Stimulated activated naive CD8-positive, alpha-beta T cell treated with anti-CD3 and anti-CD28 coated beads, Interleukin-15, amount 100 ng/mL, for 72 hours (primary cell): ENCODE data around the gene CHST11.
"Not testable (repeated sequence)": the region's sequence is repeated elsewhere in the genome, so short reads cannot be mapped to it uniquely, and the experiment has no call there.

Source experiments
- ATAC-seq: fragments of 150-1000 bp; cut with Tn5 transposase; 2 replicates; pipeline ENCODE4 v1.10.0; 2021; ENCODE audit warnings: mild to moderate bottlenecking, moderate library complexity
- DNase-seq, 2 donors: peaks; one replicate each; pipeline ENCODE4 v3.0.0; 2021 to 2022
- H3K27ac Mint-ChIP-seq, 2 donors: one replicate each; pipeline ENCODE4 v1.8.0; 2022; ENCODE audit warnings: mild to moderate bottlenecking in 2 of 2, mixed read lengths in 2 of 2, moderate library complexity in 2 of 2
- H3K27me3 Mint-ChIP-seq: one replicate; pipeline ENCODE4 v1.8.0; 2022; ENCODE audit warnings: mixed read lengths
- H3K4me1 Mint-ChIP-seq: one replicate; pipeline ENCODE4 v1.8.0; 2022; ENCODE audit warnings: mild to moderate bottlenecking, mixed read lengths
- H3K4me3 Mint-ChIP-seq, 2 donors: one replicate each; pipeline ENCODE4 v1.8.0; 2022; ENCODE audit warnings: mild to moderate bottlenecking in 2 of 2, mixed read lengths in 2 of 2, moderate library complexity in 1 of 2
- H3K9me3 Mint-ChIP-seq, 2 donors: one replicate each; pipeline ENCODE4 v1.8.0; 2022; ENCODE audit warnings: mixed read lengths in 2 of 2

CHST11 gene

GRCh38 chr12:104602896-104603295, 146.1 kb downstream of the CHST11 start:
- ATAC-seq (no peak), DNase-seq (no peak)
- peaks cover 26% of the 10 kb centered on the region for H3K4me1 Mint-ChIP-seq
- no peaks in the 10 kb centered on the region for H3K27me3 Mint-ChIP-seq
- no peaks in the 10 kb centered on the region for H3K9me3 Mint-ChIP-seq
- H3K27ac Mint-ChIP-seq: no peak overlapping the region
- H3K4me3 Mint-ChIP-seq: no peak overlapping the region

DNA sequence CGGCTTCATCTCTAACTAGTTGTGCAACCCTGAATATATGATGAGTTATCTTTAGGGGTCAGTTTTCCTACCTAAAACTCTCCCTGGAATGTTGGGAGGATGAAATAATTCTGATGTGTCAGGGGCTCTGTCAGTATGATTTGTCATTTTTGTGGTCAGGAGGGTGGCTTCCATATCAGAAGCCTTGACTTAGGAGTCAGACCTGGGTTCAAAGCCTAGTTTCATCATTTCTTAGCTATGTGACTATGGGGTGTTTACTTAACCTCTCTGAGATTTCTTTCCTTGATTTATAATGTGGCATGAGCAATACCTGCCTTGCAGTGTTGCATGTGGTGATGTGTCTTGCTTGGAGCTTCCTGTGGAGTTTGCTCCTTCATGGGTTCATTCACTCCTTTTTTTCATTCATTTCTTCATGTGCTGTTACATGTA, 146.8 kb downstream of the CHST11 start:
- Mint-ChIP-seq H3K27ac (no peak overlapping the region), H3K4me1 (peaks cover 26% of the 10 kb centered on the region), H3K9me3 (no peaks in the 10 kb centered on the region), H3K27me3 (no peaks in the 10 kb centered on the region), H3K4me3 (no peak overlapping the region)
- ATAC-seq (peak; percentile 24), DNase-seq (no peak)

- ATAC-seq: peak; percentile 61
- H3K4me1 Mint-ChIP-seq: peaks cover 26% of the 10 kb centered on the region
- H3K27ac Mint-ChIP-seq: peak overlapping the region in 1 of 2 donors; percentile 14
Measured at GRCh38 chr12:104604070-104604994, 147.6 kb downstream of the CHST11 start.

GRCh38 chr12:104604995-104605675, 148.4 kb downstream of the CHST11 start:
- ATAC-seq: no peak
- peaks cover 26% of the 10 kb centered on the region for H3K4me1 Mint-ChIP-seq

More at GRCh38 chr12:104604070-104604994, 147.6 kb downstream of the CHST11 start:
- Mint-ChIP-seq H3K27me3 (no peaks in the 10 kb centered on the region), H3K9me3 (no peaks in the 10 kb centered on the region), H3K4me3 (no peak overlapping the region)
- DNase-seq: no peak

GRCh38 chr12:104605685-104606084, 148.9 kb downstream of the CHST11 start:
- peaks cover 26% of the 10 kb centered on the region for H3K4me1 Mint-ChIP-seq

More at GRCh38 chr12:104604995-104605675, 148.4 kb downstream of the CHST11 start:
- Mint-ChIP-seq H3K27me3 (no peaks in the 10 kb centered on the region), H3K9me3 (no peaks in the 10 kb centered on the region), H3K4me3 (no peak overlapping the region), H3K27ac (no peak overlapping the region)
- DNase-seq: no peak

DNA sequence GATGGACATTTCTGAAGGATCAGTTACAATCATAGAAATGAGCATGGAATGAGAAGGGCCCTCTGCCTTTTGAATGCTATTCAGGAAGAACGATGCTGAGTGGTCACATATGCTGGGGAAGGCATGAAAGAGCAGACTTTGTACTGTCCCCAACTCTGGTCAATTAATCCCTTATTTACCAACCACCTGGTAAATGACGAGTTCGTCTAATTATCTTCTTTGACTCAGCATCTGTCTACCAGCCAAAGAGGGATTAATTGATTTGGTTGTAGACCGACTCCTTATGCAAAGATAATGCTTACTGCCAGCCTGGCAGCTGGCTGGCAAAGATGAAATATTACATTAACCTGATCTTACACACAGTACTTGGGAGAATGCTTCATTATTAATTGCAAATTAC, 152.2 kb downstream of the CHST11 start:
- no peak for ATAC-seq
- DNase-seq: no peak
- Mint-ChIP-seq H3K9me3 (no peaks in the 10 kb centered on the region), H3K27me3 (no peaks in the 10 kb centered on the region), H3K4me1 (peaks cover 27% of the 10 kb centered on the region), H3K4me3 (no peak overlapping the region), H3K27ac (no peak overlapping the region)

More at GRCh38 chr12:104605685-104606084, 148.9 kb downstream of the CHST11 start:
- DNase-seq (no peak), ATAC-seq (no peak)
- Mint-ChIP-seq H3K27me3 (no peaks in the 10 kb centered on the region), H3K9me3 (no peaks in the 10 kb centered on the region), H3K27ac (no peak overlapping the region), H3K4me3 (no peak overlapping the region)

- peaks cover 23% of the 10 kb centered on the region for H3K4me1 Mint-ChIP-seq
- no peak overlapping the region for H3K4me3 Mint-ChIP-seq
- H3K9me3 Mint-ChIP-seq: no peaks in the 10 kb centered on the region
- ATAC-seq: no peak
- no peak for DNase-seq
- H3K27ac Mint-ChIP-seq: no peak overlapping the region
- no peaks in the 10 kb centered on the region for H3K27me3 Mint-ChIP-seq
Measured at GRCh38 chr12:104609445-104609844, 152.7 kb downstream of the CHST11 start.

DNA sequence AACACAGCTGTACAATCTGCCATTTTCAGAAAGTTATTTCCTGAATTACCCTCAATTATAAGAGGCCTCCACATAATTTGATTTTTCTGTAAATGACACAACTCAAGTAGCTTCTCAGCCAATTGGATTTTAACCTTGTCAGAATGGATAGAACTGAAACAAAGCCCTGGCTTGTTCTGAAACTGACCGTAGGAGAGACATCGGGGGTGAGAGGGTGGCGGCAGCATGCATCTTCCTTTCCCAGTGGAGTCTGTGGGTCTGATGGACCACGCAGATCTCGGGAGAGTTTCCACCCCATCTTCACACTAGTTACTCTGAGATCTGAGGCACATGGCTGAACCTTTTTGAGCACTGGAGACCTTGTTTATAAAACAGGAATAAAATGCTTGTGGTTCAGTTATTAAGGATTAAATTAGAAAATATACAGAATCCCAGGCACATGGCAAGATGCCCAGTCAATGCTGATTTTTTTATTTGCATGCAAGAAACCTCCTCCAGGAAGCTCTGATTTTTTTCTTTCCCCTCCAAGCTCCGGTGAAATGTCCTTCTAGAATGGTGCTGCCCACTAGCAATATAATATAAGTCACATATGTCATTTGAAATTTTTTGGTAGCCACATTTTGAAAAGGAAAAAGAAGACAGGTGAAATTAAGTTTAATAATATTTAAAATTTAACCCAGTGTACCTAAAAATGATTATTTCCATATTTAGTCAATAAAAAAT, 153.9 kb downstream of the CHST11 start:
- DNase-seq (no peak), ATAC-seq (no peak)
- Mint-ChIP-seq H3K27me3 (no peaks in the 10 kb centered on the region), H3K4me1 (peaks cover 17% of the 10 kb centered on the region), H3K27ac (no peak overlapping the region), H3K9me3 (no peaks in the 10 kb centered on the region), H3K4me3 (no peak overlapping the region)

DNA sequence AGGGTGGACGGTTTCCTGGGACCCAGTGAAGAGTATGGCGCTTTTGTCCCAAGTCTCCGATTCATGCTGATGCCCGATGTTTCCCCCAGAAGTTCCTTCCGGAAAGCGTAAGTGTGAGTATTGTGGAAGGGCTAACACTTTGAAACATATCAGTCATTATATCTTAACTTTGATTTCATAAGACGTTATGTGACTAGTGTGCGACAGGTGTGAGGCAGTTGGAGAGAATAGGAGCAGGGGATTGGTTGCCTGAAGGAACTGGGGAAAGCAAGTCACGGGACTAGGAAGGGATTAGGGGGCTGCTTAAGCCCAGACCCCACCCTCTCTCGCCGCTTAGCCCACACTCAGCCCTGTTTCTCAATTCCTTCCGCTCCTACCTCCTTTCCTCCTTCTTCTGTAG, 154.9 kb downstream of the CHST11 start:
- no peak for ATAC-seq
- Mint-ChIP-seq H3K9me3 (no peaks in the 10 kb centered on the region), H3K4me3 (no peak overlapping the region), H3K27me3 (no peaks in the 10 kb centered on the region), H3K27ac (peak overlapping the region in 1 of 2 donors; percentile 62), H3K4me1 (peaks cover 17% of the 10 kb centered on the region)
- DNase-seq: no peak

DNA sequence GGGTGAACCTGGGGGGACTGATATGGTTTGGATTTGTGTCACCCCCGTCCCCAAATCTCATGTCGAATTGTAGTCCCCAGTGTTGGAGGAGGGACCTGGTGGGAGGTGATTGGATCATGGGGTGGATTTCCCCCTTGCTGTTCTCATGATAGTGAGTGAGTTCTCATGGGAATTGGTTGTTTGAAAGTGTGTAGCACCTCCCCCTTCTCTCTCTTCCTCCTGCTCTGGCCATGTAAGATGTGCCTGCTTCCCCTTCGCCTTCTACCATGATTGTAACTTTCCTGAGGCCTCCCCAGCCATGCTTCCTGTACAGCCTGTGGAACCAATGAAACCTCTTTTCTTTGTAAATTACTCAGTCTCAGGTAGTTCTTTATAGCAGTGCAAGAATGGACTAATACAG, 156.6 kb downstream of the CHST11 start:
- not testable (repeated sequence) for DNase-seq, H3K9me3 Mint-ChIP-seq, ATAC-seq, H3K4me3 Mint-ChIP-seq, H3K27ac Mint-ChIP-seq, H3K27me3 Mint-ChIP-seq
- peaks cover 12% of the 10 kb centered on the region for H3K4me1 Mint-ChIP-seq

DNA sequence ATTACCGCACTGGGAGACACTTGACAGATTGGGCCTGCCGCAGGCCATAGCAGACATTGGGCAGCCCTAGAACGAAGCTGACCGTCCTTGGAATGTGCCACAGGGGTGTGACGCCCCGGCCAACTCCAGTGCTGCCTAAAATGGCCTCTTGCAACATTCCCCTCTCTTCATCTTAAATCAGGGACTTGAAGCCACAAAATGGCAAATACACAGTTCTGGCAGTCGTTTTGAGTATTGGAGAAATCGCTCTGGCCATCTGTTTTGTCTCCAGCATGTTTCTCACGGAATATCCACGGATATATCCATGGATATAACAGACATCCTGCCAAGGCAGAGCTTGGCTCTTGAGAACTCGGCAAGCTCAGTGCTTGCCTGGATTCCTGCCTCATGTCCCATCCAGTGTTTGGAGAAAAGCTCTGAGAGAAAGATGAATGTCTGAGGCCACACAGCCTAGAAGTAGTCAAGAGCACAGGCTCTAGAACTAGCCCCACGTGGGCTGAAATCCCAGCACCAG, 158.4 kb downstream of the CHST11 start:
- no peak overlapping the region for H3K27ac Mint-ChIP-seq
- H3K9me3 Mint-ChIP-seq: no peaks in the 10 kb centered on the region
- peaks cover 12% of the 10 kb centered on the region for H3K4me1 Mint-ChIP-seq
- DNase-seq (no peak), ATAC-seq (no peak)
- H3K27me3 Mint-ChIP-seq: no peaks in the 10 kb centered on the region
- no peak overlapping the region for H3K4me3 Mint-ChIP-seq

GRCh38 chr12:104618691-104619090, 161.9 kb downstream of the CHST11 start:
- DNase-seq (no peak), ATAC-seq (no peak)
- Mint-ChIP-seq H3K27me3 (no peaks in the 10 kb centered on the region), H3K4me3 (no peak overlapping the region), H3K9me3 (no peaks in the 10 kb centered on the region), H3K4me1 (peaks cover under 1% of the 10 kb centered on the region), H3K27ac (no peak overlapping the region)

DNA sequence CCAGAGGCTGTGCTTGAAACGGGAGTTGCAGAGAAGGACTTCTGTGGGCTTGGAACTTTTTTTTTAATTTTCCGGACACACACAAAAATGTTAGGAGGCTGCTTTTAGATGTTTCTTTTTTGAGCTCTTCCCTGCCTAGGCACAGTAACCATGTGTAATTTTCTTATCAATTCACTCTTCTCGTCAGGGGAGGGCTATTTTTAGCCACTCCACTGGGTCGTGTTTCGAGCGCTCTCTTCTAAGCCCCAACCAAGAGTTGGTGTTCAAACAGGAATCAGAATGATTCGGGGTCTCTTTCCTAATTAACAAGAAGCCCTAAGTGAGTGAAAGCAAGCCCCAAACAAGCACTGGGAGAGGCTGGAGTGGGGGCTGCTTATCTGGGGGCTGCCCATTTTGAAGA, 162.6 kb downstream of the CHST11 start:
- DNase-seq (no peak), ATAC-seq (no peak)
- Mint-ChIP-seq H3K27me3 (no peaks in the 10 kb centered on the region), H3K4me3 (no peak overlapping the region), H3K4me1 (no peaks in the 10 kb centered on the region), H3K27ac (peak overlapping the region; percentile 44 to 58), H3K9me3 (no peaks in the 10 kb centered on the region)

GRCh38 chr12:104620837-104621531, 164.2 kb downstream of the CHST11 start:
- Mint-ChIP-seq H3K27ac (peak overlapping the region in 1 of 2 donors; percentile 14), H3K4me1 (no peaks in the 10 kb centered on the region), H3K4me3 (no peak overlapping the region), H3K9me3 (no peaks in the 10 kb centered on the region), H3K27me3 (no peaks in the 10 kb centered on the region)
- ATAC-seq (no peak), DNase-seq (no peak)

DNA sequence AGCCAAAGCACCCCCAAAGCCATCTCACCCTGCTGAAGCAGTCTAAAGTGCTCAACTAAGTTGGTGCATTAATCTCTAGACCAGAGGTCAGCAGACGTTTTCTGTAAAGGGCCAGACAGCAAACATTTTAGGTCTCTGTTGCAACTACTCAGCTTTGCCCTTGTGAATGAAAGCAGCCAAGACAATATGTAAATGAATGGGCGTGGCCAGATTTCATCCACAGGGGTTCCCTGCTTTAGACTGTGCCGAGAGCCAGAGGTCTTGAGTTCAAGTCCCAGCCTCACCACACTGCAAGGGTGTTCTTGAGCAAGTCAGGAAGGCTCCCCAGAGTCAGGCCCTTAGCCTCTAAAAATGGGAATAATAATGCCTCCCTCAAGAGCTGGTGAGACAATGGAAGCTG, 166.2 kb downstream of the CHST11 start:
- no peak for DNase-seq

More for the DNA sequence above, 166.2 kb downstream of the CHST11 start:
- no peak for ATAC-seq
- H3K9me3 Mint-ChIP-seq: no peaks in the 10 kb centered on the region
- H3K4me1 Mint-ChIP-seq: no peaks in the 10 kb centered on the region
- no peaks in the 10 kb centered on the region for H3K27me3 Mint-ChIP-seq
- H3K4me3 Mint-ChIP-seq: no peak overlapping the region
- no peak overlapping the region for H3K27ac Mint-ChIP-seq
